Measurements from ENCODE around the gene GBA3.

GBA3 gene

GRCh38 chr4:22703912-22704311 is 11.2 kb downstream of the GBA3 start:
- DNase-seq = no peak

GRCh38 chr4:22707390-22707789 is 14.7 kb downstream of the GBA3 start:
- DNase-seq = no peak

GRCh38 chr4:22708961-22709360 is 16.2 kb downstream of the GBA3 start:
- DNase-seq = no peak

DNA sequence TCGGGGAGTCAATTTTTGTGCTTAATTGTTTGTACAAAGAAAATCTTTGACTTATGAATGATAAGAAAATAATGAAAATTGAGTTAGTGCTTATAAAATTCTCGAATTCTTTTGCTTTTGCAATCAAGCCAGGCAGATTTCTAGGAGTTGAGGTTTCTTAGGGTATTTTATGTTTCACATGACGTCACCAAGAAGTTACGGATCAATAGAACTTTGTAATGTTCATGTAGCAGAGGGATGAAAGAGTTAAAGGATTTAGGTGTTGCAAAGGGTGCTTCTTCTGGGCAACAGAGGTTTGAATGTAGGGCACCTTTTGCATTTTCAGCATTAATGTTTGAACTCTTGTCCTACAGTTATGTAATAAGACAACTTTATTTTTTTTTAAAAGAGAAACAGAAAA is 19.4 kb downstream of the GBA3 start:
- no peak for DNase-seq

DNA sequence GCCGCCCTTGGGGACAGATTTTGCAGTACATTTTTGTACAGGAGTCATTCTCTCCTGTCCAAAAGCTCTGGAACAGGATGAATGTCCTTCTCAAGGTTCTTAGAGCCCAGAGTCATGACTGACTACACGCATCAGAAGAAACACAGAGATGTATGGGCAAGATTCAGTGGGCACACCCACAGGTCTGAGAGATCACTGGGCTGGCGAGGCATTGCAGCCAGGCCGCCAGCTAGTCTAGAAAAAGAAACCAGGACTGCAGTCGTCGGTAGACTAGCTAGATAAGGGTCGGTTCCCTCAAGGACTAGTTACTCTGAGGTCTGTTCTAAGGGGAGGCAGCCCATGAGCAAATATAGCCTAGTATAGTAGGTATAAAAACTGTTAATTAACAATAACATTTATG is 19.8 kb downstream of the GBA3 start:
- no peak for DNase-seq

DNA sequence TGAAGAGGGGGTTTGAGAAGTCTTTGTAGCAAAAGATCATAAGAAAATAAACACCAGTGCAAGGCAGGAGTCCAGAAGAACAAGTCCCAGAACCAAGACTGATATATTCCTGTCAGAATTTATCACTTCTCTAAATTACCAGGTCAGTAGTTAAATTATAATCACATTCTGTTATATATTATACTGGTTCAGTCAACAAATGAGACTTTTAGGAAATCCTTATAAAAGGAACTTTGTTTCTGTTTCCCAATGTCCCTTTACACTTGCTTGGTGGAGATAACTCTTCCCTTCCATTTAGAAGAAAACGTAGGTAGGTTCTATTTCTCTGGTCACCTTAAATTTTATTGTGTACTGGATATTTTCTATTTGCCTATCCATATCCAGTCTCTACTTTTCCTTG is 21.1 kb downstream of the GBA3 start:
- DNase-seq = no peak

GRCh38 chr4:22719218-22719617 is 26.5 kb downstream of the GBA3 start:
- no peak for DNase-seq

DNA sequence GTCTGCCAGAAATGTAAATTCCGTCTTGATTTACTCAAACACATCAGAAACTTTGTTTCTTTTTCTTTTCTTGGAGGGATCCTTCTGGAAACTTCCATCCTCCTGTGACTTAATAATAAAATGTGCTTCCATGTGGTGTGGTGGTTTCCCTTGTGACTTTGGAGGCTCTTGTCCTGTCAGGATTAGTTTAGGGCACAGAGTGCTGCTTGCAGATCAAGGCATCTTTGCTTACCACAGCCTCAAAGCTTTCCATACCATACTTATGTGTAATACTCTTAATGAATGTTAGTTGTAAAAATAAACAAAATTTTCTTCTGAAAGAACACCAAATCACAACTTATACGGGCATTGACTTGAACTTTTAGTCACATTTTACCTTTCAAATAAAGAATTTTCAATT is 27.4 kb downstream of the GBA3 start:
- DNase-seq = no peak

GRCh38 chr4:22721204-22721603 is 28.5 kb downstream of the GBA3 start:
- DNase-seq = no peak

GRCh38 chr4:22730021-22730420 is 37.3 kb downstream of the GBA3 start:
- DNase-seq = no peak

GRCh38 chr4:22733816-22734215 is 41.1 kb downstream of the GBA3 start:
- no peak for DNase-seq

DNA sequence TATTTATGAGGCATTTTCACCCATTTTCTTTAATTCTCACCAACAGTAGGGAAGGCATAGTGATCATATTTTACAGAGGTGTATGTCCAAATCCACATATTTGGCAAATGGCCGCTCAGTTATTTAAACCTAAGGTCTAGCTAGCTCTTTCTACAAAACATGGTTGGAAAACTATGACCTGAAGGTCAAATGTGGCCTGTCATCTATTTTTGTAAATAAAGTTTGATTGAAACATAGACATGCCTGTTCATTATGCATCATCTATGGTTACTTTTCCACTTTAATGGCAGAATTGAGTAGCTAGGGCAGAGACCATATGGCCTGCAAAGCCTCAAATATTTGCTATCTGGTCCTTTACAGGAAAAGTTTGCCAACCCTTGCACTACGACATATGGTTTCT is 44.2 kb downstream of the GBA3 start:
- DNase-seq = no peak

DNA sequence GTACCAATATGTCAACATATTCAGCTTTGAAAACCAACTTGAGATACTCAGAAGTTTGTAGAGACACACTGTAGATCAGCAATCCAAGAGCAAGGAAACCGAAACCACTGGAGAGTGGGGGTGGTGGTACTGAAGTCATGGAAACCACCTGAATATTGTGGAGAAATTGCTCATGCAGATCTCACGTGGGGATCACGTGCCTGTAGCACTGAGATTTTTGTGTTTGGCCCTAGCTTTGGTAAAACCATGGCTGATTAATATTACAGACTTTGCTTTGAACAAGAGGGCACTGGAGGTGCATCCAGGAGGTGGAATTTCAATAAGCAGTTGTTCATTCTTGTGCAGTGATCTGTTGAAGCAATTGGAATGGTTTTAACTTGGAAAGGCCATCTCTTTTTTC is 47.2 kb downstream of the GBA3 start:
- DNase-seq = no peak

DNA sequence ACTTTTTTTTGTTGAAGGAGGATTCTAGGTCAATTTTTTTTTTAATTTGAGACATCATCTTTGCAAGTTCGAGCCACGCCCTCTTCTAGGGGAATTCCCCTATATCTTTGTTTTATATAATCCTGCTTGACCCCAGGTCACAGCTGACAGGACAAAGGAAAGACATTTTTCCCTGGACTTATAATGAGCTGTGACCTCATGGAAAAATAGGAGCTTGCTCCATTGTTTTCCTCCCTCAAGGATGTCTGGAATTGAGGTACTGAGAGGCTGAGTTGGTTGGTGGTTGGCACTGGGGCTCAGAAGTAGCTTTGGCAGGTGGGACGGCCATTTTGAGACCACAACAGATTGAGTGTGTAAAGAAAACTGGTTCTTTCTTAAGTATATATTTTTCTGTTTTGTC is 49.0 kb downstream of the GBA3 start:
- DNase-seq = no peak

DNA sequence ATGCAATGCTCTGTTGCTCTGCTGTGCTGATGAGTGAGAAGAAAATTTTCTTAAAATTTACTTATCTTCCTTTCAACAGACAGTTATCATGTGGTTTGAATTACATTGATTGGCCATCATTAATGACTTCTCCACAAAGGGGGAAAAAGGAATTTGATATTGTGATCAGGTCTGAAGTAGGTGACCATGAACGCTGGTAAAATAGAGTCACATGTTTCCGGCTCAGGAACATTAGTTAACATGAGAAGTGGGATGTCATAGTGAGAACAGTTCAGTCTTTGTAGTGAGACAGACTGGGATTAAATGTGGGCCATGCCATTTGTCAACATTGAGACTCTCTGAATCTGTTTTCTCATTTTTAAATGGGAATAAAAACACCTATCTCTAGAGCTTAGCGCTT is 50.6 kb downstream of the GBA3 start:
- DNase-seq = no peak

DNA sequence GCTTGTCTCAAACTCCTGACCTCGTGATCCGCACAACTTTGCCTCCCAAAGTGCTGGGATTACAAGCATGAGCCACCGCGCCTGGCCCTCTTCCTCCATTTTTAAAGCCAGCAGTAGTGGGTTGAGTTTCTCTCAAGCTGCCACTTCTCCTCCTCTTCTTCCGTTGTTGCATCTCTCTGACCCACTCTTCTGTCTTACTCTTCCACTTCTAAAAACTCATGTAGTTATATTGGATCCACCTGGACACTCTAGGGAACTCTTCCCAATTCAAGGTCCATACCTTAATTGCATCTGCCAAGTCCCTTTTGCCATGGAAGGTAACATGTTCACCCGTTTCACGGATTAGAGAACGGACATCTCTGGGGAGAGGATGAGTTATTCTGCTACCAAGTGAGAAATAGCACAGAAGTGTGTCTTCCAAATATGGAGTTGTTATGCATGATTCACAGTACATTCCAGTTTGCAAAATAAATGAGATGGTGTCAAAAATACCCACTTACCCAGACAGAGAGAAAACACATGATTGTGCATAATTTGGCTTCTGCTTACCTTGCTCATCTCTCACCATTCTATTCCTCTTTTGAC is 51.8 kb downstream of the GBA3 start:
- no peak for DNase-seq

DNA sequence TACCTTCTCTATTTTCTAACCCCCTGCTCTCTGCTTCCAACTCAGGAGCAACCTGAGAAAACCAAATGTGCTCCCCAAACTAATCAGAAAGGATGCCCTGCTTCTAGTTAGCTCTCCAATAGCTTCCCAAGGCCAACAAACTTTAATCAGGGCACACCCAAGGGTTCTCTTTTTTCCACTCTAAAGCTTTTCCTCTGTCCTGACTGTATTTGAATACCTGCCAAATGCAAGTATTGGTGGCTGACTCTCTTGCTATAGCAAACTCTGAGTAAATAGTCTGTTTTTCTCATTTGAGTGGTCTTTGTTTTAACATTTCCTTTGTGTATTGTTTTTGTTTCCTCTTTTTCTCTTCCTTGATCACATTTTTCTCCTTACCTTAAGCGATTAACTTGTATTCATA is 52.5 kb downstream of the GBA3 start:
- DNase-seq = no peak

DNA sequence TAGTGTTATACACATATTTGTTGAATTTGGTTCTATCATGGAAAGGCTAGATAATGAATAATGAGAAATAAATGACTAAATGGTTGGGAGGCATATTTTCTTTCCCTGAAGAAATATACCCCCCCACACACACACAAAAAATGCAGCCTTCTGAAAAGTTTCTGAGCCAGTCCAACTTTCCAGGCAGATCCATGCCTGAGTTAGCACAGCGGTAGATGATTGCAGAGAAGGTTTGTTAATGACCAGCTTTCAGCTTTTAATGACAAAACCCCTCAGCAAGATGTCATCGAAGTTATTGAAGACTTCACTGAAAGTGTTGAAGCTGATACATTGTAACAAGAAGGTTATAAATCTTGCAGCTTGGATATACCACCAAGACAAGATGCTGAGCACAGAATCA is 61.4 kb downstream of the GBA3 start:
- DNase-seq = no peak

- DNase-seq = no peak
Measured at GRCh38 chr4:22762548-22762947, 69.8 kb downstream of the GBA3 start.

- no peak for DNase-seq
Measured at GRCh38 chr4:22764183-22764582, 71.4 kb downstream of the GBA3 start.

GRCh38 chr4:22766068-22766467 is 73.3 kb downstream of the GBA3 start:
- DNase-seq = no peak

DNA sequence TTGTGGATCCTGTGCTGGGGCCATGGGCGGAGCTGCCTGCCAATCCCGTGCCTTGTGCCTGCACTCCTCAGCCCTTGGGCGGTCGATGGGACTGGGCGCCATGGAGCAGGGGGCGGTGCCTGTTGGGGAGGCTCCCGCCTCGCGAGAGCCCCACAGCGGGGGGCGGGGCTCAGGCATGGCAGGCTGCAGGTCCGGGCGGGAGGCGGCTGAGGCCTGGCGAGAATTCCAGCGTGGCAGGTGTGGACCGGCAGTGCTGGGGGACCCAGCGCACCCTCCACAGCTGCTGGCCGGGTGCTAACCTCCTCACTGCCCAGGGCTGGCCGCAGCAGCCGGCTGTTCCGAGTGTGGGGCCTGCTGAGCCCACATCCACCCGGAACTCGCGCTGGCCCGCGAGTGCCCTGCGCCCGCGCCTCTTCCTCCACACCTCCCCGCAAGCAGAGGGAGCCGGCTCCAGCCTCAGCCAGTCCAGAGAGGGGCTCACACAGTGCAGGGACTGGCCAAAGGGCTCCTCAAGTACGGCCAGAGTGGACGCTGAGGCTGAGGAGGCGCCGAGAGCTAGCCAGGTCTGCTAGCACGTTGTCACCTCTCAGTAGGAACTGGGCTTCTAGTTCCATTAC is 85.9 kb downstream of the GBA3 start:
- DNase-seq = no peak

DNA sequence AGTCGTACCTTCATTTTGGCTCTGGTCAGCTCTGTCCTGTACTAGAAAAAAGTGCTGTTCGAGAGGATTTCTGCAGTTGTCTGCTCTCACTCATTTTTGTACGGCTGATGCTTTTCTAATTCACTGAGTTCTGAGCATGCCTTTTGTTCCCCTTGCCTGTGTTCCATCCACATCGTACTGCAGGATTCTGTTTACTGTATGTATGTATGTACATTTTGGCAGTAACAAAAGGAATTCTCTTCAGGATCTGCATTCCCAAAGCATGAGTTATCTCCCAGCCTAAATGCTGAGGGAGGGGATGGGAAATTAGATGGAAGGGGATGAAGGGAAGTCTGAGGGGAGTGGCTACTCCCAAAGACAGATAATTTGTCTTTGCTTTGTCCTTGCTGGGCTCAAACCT is 87.6 kb downstream of the GBA3 start:
- DNase-seq = no peak

- no peak for DNase-seq
Measured at GRCh38 chr4:22780797-22781196, 88.1 kb downstream of the GBA3 start.

GRCh38 chr4:22787753-22788375 is 95.1 kb downstream of the GBA3 start:
- no peak for DNase-seq

Data from RPMI8226 (cell line).